Fibroblast of lung (primary cell): ENCODE measurements around the gene SMPDL3B. TPM values are rescaled to one million over a fixed set of nuclear protein-coding genes. Genes with fewer than 3 reads are reported as not detected.
"Not testable (repeated sequence)": the region's sequence is repeated elsewhere in the genome, so short reads cannot be mapped to it uniquely, and the experiment has no call there.

Experiments
- DNase-seq, 2 donors: peaks; one replicate each; pipeline versions ENCODE4 v3.0.0 to v3.0.0-alpha.2; 2010; ENCODE audit warnings: low read depth in 2 of 2
- H2AFZ ChIP-seq: 2 replicates; pipeline ENCODE4 v1.5.1; 2012; ENCODE audit warnings: low read length, control low read depth, inconsistent platforms
- H3K27ac ChIP-seq: 2 replicates; pipeline ENCODE4 v1.5.1; 2011; ENCODE audit warnings: low read length, control low read depth; ENCODE audit not compliant: insufficient read depth
- H3K27me3 ChIP-seq: 2 replicates; pipeline ENCODE4 v1.5.1; 2011; ENCODE audit warnings: mild to moderate bottlenecking, low read length; ENCODE audit not compliant: control insufficient read depth, insufficient read depth
- H3K36me3 ChIP-seq: 2 replicates; pipeline ENCODE4 v1.5.1; 2011; ENCODE audit warnings: low read length; ENCODE audit not compliant: control insufficient read depth, insufficient read depth
- H3K4me1 ChIP-seq: 2 replicates; pipeline ENCODE4 v1.5.1; 2011; ENCODE audit warnings: low read length; ENCODE audit not compliant: control insufficient read depth, insufficient read depth; ENCODE audit errors: extremely low read depth
- H3K4me2 ChIP-seq: 2 replicates; pipeline ENCODE4 v1.5.1; 2011; ENCODE audit warnings: low read length, control low read depth; ENCODE audit not compliant: insufficient read depth; ENCODE audit errors: extremely low read depth
- H3K4me3 ChIP-seq, 4 experiments: fragments of 200-600 bp in 1 of 4; sonication (generic) in 1 of 4; replicated peaks in 1 of 4; 2 replicates each; pipeline ENCODE4 v1.5.1; 2011 to 2016; ENCODE audit warnings: low read length in 4 of 4, low read depth in 3 of 4, mild to moderate bottlenecking in 3 of 4, control low read depth in 2 of 4, inconsistent platforms in 1 of 4, mixed read lengths in 1 of 4; ENCODE audit not compliant: insufficient read depth in 1 of 4; ENCODE audit errors: control extremely low read depth in 1 of 4
- H3K79me2 ChIP-seq: 2 replicates; pipeline ENCODE4 v1.5.1; 2012; ENCODE audit warnings: mild to moderate bottlenecking, low read length, inconsistent platforms; ENCODE audit not compliant: control insufficient read depth, insufficient read depth
- H3K9ac ChIP-seq: 2 replicates; pipeline ENCODE4 v1.5.1; 2011; ENCODE audit warnings: mild to moderate bottlenecking, low read length, control low read depth; ENCODE audit not compliant: insufficient read depth
- H3K9me3 ChIP-seq: 2 replicates; pipeline ENCODE4 v1.5.1; 2012; ENCODE audit warnings: low read depth, low read length; ENCODE audit not compliant: control insufficient read depth, insufficient read depth
- H4K20me1 ChIP-seq: 2 replicates; pipeline ENCODE4 v1.5.1; 2011; ENCODE audit warnings: low read length; ENCODE audit not compliant: control insufficient read depth, insufficient read depth; ENCODE audit errors: extremely low read depth
- CTCF ChIP-seq, 2 donors: IDR thresholded peaks in 1 of 2; conservative IDR thresholded peaks in 1 of 2; 1 replicate in 1 of 2; 2 replicates in 1 of 2; pipeline ENCODE4 v1.5.1; 2011 to 2012; ENCODE audit warnings: low read length in 2 of 2, control low read depth in 1 of 2, inconsistent platforms in 1 of 2, low read depth in 1 of 2, mild to moderate bottlenecking in 1 of 2
- EZH2 ChIP-seq: IDR thresholded peaks from 2 replicates; pipeline ENCODE4 v1.5.1; 2012; ENCODE audit warnings: low read length, control low read depth, mild to moderate bottlenecking; ENCODE audit errors: missing control alignments
- polyA plus RNA-seq, 2 donors: library from polyadenylated mRNA; depleted of rRNA in 1 of 2; stranded (reverse) in 1 of 2; unstranded in 1 of 2; fragments of >200 nt; gene quantifications; 2 replicates each; pipeline ENCODE4 v1.2.1, GENCODE V29; 2011 to 2012; ENCODE audit warnings: missing spikeins in 1 of 2
- total RNA-seq: library from RNA; depleted of rRNA; stranded (reverse); fragments of >200 nt; gene quantifications from 2 replicates; pipeline ENCODE4 v1.2.1, GENCODE V29; 2014

Gene SMPDL3B
- total and polyA plus RNA-seq, 2 donors (not counting 1 experiment from before 2014, with no cell fraction given) = 0.17 TPM; not detected in 1

- Histone ChIP-seq H3K79me2 (no peaks in the 10 kb centered on the region), H3K27me3 (no peaks in the 10 kb centered on the region), H3K4me3 (no peak overlapping the region), H3K9ac (no peak overlapping the region), H3K9me3 (no peaks in the 10 kb centered on the region), H2AFZ (no peak overlapping the region), H3K27ac (no peak overlapping the region), H3K4me1 (no peaks in the 10 kb centered on the region), H3K36me3 (peaks cover 10% of the 10 kb centered on the region), H4K20me1 (no peaks in the 10 kb centered on the region), H3K4me2 (no peak overlapping the region)
- TF ChIP-seq EZH2 = no peak
- TF ChIP-seq CTCF (conservative IDR thresholded peaks at IDR 0.05 in 1 of 2, IDR thresholded peaks at IDR 0.05 in 1 of 2; ENCODE audit: low read depth in 1 of 2, low read length in 2 of 2) = no peak
- DNase-seq = no peak
Measured at GRCh38 chr1:27994060-27994459, 59.3 kb downstream of the SMPDL3B start.

GRCh38 chr1:27994526-27994925, 59.7 kb downstream of the SMPDL3B start:
- not testable (repeated sequence) for H3K4me2 ChIP-seq, H3K36me3 ChIP-seq, H2AFZ ChIP-seq, DNase-seq, H4K20me1 ChIP-seq, H3K4me3 ChIP-seq, H3K9ac ChIP-seq, H3K27me3 ChIP-seq, H3K27ac ChIP-seq, H3K4me1 ChIP-seq, H3K9me3 ChIP-seq, H3K79me2 ChIP-seq

- DNase-seq = no peak
- Histone ChIP-seq H3K36me3 (peaks cover 6% of the 10 kb centered on the region), H3K4me2 (no peak overlapping the region), H3K9me3 (no peaks in the 10 kb centered on the region), H2AFZ (no peak overlapping the region), H4K20me1 (no peaks in the 10 kb centered on the region), H3K4me3 (no peak overlapping the region), H3K27ac (no peak overlapping the region), H3K4me1 (no peaks in the 10 kb centered on the region), H3K9ac (no peak overlapping the region), H3K79me2 (no peaks in the 10 kb centered on the region), H3K27me3 (no peaks in the 10 kb centered on the region)
- no peak for TF ChIP-seq CTCF (conservative IDR thresholded peaks at IDR 0.05 in 1 of 2, IDR thresholded peaks at IDR 0.05 in 1 of 2; ENCODE audit: low read depth in 1 of 2, low read length in 2 of 2)
- TF ChIP-seq EZH2 = no peak
Measured at GRCh38 chr1:27999055-27999454, 64.3 kb downstream of the SMPDL3B start.
